NCI-H146 treated with DMSO at 0.1 percent for 48 hours (cell line): ENCODE measurements around the gene RABGEF1.
"Not testable (repeated sequence)": the region's sequence is repeated elsewhere in the genome, so short reads cannot be mapped to it uniquely, and the experiment has no call there.

ENCODE experiments used
- DNase-seq: peaks from one replicate; lab custom pipeline; 2025; ENCODE audit not compliant: unreplicated experiment; lab: John Stamatoyannopoulos, UW

RABGEF1 gene

DNA sequence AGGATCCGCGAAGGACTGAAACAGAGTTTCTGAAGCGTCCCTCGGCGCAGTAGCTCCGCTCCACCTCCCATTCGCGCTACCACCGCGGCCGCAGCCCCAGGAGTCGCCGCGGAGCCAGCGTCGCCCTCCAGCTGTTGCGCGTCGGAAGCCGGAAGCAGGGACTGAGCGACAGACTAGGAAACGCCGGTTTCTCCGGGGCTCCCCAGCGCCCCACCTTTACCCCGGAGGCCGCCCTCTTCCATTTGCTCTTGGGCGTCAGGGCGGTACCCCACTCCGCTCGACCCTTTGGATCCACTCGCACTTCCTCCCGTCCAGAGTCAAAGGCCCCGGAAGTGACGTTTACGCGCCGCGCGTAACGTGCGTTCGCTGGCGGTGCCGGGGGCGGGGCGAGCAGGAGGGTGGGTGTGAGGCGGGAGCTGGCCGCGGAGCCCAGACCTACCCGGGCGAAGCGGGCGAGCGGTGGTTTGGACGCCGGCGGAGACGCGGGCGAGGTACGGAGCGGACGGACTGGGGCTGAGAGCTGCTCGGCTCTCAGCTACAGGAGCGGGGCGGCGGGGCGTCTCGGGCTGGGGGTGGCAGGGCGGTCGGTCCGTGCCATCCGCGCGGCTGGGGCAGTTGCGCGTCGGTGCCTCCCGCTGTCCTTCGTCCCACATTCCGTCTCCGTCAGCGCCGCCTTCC lies at the start of gene RABGEF1:
RABGEF1 (plus strand) TSS at position 432 of the 678 bp plus-strand sequence. CDS start 31,167 bp downstream, outside the sequence.
- peak; percentile 82 for DNase-seq

DNA sequence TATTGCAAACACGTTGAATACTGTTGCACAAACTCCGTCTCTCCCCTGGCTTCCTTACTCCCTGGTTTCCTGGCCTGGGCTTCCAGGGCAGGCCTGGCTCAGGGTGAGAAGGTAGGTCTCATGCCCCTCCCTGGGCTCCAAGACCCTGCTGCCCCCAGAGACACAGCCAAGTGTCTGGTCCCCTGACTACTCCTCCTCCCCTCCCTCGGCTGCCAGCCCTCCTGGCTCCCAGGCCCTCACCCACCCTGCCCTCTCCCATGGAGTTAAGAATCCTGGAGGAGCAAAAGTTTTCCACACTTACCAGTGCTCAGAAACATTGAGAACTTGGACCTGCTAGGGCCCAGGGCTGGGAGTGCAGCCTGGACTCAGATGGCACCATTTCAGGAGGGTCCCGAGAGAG lies 47.2 kb upstream of the RABGEF1 start:
- no peak for DNase-seq

DNA sequence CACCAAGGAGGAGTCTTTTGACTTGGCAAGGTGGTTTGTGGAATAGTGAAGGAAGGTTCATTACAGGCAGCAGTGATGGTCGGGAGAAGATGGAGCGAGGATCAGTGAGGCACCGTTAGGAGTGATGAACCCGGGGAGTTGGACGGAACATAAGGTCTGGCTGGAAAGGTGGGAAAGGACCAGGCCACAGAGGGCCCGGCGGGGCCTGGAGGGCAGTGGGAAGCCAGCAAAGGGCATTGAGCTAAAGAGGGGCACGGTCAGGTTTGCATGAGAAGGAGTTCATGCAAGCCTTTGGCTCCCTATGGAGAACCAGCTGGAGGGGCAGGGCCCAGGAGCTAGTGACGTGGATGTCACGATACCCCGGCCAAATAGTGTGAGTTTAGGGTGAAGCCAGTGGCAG lies 46.2 kb upstream of the RABGEF1 start:
- no peak for DNase-seq

DNA sequence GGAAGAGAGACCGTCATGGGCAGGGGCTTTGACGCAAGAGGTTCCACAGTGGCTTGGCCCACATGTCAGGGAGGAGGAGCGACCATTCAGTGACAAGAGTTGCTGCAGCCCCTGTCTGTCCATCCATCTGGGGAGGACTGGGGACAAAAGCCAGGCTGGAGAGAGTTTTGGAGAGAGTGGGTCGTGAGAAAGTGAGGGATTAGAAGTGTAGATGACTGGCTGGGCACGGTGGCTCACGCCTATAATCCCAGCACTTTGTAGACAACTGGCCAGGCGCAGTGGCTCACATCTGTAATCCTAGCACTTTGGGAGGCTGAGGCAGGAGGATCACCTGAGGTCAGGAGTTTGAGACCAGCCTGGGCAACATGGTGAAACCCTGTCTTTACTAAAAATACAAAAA lies 45.1 kb upstream of the RABGEF1 start:
- DNase-seq: not testable (repeated sequence)

DNA sequence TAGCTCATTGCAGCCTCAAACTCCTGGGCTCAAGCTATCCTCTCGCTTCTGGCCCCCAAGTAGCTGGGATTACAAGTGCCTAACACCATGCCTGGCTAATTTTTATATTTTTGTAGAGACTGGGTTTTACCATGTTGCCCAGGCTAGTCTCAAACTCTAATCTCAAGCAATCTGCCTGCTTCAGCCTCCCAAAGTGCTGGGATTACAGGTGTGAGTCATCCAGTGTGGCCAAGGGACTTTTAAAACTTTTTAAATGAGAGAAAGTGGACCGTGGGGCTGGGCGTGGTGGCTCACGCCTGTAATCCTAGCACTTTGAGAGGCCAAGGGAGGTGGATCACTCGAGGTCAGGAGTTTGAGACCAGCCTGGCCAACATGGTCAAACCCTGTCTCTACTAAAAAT lies 44.4 kb upstream of the RABGEF1 start:
- not testable (repeated sequence) for DNase-seq

DNA sequence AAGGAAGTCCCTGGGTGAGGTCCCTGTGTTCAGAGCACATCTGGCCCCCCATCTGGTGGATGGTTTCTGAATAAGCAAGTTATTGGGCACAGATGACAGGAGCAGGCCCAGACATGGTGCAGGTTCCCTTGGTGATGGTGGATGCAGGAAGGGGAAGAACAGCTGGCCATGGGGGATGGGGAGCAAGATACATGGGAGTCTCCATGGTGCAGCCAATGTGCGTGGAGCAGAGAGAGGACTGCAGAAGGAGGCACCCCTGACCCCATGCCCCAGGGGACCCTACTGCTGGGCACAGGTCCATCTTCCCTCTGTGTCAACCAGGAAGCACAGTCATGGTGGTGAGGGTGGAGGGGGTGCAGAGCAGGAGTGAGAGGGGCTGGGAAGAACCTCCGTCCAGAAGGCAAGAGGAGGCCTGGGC lies 43.8 kb upstream of the RABGEF1 start:
- no peak for DNase-seq

DNA sequence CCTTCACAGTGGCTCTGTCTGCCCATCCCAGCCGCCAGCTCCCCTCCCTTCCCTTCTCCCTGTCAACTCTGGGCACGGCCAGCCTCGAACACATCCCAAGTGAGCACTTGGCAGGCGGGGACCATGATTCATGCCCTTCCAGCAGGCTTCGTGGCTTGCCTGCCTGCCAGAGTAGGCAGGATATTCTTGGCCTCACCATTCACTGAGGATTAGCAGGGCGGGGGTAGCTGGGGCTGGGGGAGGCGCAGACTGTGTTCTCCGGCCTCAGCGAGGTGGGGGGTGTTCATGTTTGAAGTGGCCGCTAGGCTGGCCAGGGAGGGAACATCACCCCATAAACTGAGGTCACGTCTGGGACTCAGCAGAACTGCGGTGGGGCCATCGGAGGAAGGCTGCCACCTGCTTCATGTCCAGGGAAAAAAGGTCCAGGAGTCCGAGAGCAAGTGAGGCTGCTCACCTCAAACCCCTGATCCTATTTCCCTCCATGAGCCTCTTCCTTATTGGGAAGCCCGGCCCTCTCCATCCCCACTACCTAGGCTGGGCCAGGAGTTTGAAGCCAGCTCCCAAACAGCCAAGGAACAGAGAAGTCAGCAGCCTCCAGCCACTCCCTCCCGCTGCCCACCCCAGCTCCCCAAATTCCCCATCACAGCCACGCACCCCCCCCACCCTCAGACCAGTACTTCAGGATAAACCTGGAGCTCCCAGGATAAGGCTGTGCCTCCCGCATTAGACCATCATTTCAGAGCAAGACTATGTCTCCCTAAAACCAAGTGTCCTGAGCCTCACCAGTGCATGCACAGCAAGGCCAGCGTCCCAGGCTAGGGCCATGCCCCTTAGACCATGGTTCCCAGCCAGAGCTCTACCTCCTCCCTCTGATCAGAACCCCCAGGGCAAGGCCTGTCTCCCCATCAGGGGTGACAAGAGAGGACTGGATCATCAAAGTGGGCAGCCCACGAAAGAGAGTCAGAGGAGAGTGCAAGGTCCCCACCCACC lies 42.8 kb upstream of the RABGEF1 start:
- no peak for DNase-seq

DNA sequence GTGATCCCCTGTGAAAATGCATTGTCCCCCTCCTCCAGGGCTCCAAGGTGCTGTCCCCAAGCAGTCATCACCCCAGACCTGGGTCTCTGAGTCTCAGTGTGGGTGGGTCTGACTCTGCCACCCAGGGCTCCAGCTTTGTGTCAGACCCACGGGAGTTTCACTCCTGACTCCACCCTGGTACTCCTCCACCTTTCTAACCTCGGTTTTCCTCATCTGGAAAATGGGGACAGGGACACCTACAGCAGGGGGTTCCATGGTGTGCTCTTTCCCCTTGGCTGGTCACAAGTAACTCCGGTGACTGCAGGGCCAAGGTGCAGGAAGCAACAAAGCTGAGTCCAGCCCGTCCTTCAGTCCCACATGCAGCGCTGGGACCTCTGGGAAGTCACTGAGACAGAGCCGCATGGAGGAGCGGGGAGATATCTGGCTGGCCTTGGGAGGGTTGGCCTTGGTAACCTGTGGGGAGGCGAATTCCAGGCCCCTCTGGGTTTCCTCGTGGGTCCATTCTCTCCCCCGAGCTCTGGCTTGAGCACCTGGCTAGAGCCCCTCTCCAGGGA lies 41.8 kb upstream of the RABGEF1 start:
- DNase-seq: no peak

DNA sequence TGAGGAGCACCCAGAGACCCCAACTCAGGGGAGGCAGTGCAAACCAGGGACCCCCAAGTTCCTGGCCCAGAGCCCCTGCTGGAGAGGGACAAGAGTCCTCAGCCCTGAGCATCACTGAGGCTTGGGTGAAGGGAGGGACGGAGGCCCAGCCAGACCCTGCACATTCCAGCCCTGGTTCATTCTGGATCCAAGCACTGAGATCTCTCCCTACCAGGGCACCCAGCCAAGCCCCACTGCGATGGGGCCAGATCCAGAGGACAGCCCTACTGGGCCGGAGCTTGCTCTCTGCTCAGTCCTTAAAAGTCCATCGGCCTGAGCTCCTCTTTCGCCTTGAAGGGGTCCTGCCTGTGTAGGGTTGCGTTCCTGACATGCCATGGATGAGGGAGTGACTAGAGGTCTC lies 40.5 kb upstream of the RABGEF1 start:
- DNase-seq: no peak

DNA sequence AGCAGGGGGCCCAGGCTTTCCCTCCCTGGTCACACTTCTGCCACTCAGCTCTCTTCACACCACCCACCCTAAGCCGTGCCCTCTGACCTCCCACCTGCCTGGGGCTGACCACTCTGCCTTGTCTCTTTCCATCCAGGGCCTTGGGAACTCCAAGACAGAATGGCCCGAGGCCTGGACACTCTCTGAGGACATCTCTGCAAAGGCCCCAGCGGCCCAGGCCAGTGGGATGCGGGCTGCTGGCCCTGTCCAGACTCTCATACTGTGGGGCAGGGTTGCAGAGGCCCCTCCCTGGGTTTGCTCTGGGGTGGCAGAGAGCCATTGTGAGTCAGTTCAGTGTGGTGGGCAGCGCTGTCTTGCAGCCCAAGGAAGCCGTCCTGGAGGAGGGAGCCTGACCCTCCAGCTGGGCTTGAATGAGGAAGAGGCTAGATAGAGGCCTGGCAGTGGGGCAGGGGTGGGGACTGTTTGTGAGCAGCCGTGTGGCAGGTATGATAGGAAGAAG lies 39.9 kb upstream of the RABGEF1 start:
- no peak for DNase-seq

DNA sequence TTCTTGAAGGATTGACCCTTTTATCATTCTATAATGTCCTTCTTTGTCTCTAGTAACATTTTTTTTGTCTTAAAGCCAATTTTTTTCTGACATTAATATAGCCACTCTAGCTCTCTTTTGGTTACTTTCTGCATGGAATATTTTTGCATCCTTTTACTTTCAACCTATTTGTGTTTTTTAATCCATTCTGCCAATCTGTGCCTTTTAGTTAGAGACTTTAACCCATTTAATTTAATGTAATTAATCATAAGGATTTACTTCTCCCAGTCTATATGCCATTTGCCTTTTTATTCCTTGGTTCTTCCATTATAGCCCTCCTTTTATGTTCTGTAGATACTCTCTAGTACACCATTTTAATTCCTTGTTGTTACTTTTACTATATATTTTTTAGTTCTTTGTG lies 32.7 kb upstream of the RABGEF1 start:
- no peak for DNase-seq

DNA sequence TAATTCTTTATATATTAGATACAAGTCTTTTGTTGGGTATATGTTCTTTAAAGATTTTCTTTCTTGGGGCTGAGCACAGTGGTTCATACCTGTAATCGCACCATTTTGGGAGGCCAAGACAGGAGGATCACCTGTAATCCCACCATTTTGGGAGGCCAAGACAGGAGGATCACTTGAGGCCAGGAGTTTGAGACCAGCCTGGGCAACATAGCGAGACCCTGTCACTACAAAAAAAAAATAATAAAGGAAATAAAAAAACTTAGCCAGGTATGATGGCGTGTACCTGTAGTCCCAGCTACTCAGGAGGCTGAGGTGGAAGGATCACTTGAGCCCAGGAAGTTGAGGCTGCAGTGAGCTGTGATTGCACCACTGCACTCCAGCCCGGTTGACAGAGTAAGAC lies 29.8 kb upstream of the RABGEF1 start:
- not testable (repeated sequence) for DNase-seq

DNA sequence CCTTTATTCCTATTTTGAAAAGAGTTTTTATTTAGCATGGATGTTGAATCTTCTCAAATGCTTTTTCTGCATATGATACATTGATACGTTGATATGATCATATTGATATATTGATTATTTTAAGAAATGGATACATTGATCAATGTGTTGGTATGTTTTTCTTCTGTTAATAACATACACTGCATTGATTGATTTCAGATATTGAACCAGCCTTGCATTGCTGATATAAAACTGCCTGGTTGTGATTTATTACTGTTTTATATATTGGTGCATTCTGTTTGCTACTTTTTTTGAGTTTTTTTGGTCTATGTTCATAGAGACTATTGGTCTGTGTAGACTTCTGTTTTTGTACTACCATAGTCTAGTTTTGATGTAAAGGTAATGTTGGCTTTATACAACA lies 26.8 kb upstream of the RABGEF1 start:
- no peak for DNase-seq

DNA sequence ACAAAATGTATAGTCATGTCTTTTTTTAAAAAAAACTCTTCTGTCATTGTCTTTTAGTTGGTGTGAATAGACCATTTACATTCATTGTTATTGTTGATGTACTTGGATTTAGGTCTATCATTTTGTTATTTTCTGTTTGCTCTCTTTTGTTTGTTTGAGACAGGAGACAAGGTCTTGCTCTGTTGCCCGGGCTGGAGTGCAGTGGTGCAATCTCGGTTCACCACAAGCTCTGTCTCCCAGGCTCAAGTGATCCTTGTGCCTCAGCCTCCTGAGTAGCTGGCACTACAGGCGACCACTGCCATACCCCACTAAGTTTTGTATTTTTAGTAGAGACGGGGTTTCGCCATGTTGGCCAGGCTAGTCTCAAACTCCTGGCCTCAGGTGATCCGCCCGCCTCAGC lies 23.9 kb upstream of the RABGEF1 start:
- DNase-seq: not testable (repeated sequence)

DNA sequence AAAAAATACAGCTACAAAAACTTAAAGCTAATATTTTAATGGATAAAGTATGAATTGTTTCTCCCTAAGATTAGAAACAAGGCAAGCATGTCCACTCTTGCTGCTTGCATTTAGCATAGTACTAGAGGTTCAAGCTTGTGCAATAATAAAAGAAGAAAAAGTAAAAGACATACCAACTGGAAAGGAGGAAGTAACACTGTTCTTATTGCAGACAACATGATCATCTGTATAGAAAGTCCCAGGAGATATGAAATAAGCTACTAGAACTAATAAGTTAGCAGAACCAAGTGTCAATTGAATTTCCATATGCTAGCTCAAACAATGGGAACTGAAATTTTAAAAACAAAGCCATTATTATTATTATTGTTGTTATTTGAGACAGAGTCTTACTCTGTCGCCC lies 20.0 kb upstream of the RABGEF1 start:
- no peak for DNase-seq

DNA sequence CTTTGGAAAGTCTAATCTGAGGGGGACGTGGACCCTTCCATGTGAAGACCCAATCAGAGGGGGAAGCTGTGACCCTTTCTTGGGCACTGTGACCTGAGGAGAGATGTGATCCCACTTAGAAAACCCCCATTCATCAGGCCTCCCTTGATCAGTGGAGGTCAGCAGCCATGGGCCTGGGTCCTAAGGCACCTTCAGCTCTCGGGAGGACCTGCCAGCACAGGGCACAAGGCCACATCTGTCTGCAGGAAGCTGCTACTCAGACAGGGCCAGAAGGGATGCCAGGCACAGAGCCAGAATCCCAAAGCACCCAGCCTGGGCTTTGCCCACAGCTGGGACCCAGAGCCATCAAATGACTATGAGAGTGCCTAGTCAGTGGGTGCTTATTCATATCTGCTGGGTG lies 14.7 kb upstream of the RABGEF1 start:
- DNase-seq: no peak

DNA sequence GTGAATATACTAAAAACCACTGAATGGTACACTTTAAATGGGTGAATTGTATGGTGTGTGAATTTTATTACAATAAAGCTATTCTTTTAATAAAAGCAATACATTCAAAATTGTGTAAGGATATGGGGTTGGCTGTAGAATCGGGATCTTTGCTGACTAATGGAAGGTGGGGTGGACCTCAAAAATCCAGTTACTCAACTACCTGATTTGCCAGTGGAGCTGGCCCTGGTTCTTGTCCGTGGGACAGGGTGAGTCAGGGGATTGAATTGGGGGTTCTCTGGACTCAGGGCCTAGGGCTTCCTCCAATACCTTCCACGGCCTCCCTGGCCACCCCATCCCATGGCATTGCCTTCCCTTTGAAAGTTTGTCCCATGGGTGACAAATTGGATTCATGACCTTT lies 13.5 kb upstream of the RABGEF1 start:
- no peak for DNase-seq

DNA sequence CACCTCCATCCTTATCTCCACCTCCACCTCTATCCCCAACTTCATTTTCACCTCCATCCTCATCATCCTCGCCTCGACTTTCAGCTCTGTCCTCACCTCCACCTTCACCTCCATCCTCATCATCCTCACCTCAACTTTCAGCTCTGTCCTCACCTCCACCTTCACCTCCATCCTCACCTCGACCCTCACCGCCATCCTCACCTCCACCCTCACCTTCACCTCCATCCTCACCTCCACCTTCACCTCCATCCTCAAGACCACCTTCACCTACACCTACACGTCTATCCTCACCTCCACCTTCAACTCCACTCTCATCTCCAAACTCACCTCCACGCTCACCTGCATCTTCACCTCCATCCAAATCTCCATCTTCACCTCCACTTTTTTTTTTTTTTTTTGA lies 12.0 kb upstream of the RABGEF1 start:
- DNase-seq: no peak

DNA sequence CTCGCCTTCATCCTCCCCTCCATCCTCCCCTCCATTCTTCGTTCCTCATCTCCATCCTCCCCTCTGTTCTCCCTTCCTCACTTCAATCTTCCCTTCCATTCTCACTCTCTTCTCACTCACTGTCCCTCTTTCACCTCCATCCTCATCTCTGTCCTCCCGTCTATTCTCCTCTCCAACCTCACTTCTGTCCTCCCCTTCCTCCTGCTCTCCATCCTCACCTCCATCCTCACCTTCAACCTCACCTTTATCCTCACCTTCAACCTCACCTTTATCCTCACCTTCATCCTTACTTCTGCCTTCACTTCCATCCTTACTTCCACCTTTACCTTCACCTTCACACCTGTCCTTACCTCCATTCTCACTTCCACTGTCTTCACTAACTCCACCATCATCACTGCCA lies 11.3 kb upstream of the RABGEF1 start:
- DNase-seq: no peak

DNA sequence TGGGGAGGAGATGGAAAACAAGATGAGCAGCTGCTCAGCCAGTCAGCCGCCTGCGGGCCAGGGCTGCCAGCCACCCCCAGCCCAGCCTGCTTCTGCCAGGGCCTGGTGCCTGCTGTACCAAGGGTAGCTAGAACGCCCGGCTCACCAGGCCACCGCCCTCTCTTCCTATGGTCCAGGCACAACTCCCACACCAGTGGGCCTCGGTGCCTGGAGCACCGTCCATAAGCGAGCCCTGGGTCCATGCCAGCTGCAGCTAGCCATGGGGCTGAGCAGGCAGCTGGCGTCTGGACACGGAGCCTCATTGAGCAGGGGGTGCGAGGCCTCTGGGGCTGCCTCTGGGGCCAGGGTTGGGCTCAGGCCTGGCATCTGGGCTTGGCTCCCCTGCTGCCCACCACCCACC lies 8.5 kb upstream of the RABGEF1 start:
- no peak for DNase-seq

DNA sequence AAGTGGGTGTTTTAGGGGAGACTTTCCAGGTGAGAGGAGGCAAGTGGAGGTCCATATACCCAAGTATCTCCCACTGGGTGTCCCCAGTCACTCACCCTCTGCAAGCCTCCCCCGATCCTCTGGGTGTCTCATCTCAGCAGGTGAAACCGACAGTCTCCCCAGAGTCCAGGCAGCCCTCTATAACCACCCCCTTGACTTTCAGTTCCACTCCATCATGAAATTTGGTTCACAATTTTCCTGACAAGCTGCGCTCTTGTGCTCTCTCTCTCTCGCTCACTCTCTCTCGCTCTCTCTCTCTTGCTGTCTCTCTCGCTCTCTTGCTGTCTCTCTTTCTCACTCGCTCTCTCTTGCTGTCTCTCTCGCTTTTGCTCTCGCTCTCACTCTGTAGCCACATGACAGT lies 8.1 kb upstream of the RABGEF1 start:
- DNase-seq: no peak

DNA sequence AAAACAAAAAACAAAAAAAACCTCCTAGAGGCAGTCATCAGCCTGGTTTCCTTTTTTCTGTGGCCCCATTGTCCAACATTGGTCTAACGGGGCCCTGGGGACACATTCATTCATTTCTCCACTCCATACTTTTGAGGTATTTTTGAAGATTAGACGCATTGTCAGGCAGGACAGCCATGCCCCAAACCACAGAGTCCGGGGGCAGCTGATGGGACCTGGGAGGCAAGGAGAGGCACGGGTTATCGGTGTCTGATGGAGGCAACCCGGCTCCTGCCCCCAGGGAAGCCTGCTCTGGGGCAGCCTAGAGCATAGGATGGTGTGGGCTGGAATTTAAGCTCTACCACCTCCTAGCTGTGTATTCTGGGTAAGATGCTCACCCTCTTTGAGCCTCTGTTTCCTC lies 6.5 kb upstream of the RABGEF1 start:
- DNase-seq: no peak
